ENCODE data around the gene TP53TG5. TPM values are rescaled to one million over a fixed set of nuclear protein-coding genes. Genes with fewer than 3 reads are reported as not detected.
A peak's percentile ranks its signal among the peaks of the same experiment; 100 is the strongest.

The TP53TG5 gene
- total RNA-seq, 6 experiments from 2014 or later: not detected

DNA sequence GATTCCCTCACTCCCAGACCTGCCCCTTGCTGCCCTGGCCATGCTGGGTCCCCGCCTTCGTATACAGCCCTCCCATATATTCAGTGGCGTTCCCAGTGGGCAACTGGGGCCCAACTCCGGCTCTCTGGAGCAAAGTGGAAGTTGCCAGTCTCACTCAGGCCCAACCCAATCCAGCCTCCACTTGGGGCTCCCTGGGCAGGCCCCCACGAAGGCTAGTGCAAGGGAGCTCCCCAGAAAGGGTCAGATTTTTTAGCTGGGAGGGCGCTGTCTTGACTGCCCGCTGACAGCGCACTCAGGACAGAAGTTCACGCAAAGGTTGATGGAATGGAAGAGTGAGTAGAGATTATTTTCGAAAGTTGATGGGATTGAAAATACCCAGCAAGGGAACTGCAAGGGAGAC is 5.9 kb downstream of the TP53TG5 start:
- no peak for DNase-seq
- H3K4me3 ChIP-seq: no peak overlapping the region
- 85% methylated on average over 6 of the region's 10 CpGs for WGBS (ENCODE audit: insufficient coverage, low coverage, low lambda C conversion rate, missing lambda C conversion rate)
- H3K9me3 ChIP-seq: no peaks in the 10 kb centered on the region
- no peak for TF ChIP-seq POLR2A (IDR thresholded peaks at IDR 0.05)
- TF ChIP-seq, protein P1, sequence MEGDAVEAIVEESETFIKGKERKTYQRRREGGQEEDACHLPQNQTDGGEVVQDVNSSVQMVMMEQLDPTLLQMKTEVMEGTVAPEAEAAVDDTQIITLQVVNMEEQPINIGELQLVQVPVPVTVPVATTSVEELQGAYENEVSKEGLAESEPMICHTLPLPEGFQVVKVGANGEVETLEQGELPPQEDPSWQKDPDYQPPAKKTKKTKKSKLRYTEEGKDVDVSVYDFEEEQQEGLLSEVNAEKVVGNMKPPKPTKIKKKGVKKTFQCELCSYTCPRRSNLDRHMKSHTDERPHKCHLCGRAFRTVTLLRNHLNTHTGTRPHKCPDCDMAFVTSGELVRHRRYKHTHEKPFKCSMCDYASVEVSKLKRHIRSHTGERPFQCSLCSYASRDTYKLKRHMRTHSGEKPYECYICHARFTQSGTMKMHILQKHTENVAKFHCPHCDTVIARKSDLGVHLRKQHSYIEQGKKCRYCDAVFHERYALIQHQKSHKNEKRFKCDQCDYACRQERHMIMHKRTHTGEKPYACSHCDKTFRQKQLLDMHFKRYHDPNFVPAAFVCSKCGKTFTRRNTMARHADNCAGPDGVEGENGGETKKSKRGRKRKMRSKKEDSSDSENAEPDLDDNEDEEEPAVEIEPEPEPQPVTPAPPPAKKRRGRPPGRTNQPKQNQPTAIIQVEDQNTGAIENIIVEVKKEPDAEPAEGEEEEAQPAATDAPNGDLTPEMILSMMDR (IDR thresholded peaks at IDR 0.05): no peak
- no peak overlapping the region for H3K27ac ChIP-seq
- intact Hi-C loops (cut with DNase I): loop anchor here (10.0 kb wide), 2 partner anchors 53 to 73 kb away; no protein-coding TSS in a partner anchor
- H3K36me3 ChIP-seq: peaks cover 0 to 8% (median 4%) of the 10 kb centered on the region in 4 donors
- no peaks in the 10 kb centered on the region for H3K27me3 ChIP-seq
- ATAC-seq: no peak
- H3K4me1 ChIP-seq: peaks cover 0 to 7% (median 3%) of the 10 kb centered on the region in 4 donors

DNA sequence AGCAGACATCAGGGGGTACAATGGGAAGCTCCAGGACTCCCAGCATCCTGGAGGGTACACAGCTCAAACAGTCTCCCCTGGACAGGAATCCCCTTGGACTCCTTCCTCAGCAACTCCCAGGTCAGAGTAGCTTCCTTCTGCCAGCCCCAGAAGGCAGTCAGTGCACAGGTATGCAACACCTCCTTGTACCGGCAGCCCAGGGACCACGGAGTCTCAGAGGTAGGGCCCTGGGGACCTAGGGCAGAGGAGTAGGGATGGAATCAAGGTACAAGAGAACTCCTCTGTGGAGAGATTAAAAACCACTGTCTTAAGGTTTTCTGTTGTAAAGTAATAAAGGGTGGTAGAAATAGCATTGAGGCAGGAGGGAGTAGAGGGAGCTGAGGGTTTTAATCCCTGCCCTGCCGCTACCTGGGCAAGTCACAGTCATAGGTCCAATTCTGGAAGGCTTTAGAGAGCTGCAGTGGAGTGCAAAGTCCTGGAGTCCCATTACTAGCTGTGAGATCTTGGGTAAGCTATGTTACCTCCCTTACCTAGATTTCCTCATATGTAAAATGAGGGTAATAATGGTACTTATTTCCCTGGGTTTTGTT is 7.5 kb downstream of the TP53TG5 start:
- intact Hi-C loops (cut with DNase I): loop anchor here (10.0 kb wide), 2 partner anchors 54 to 74 kb away; no protein-coding TSS in a partner anchor
- H3K9me3 ChIP-seq: no peaks in the 10 kb centered on the region
- WGBS (ENCODE audit: insufficient coverage, low coverage, low lambda C conversion rate, missing lambda C conversion rate): 59% methylated on average over 3 of the region's 3 CpGs
- peaks cover 0 to 23% (median 10%) of the 10 kb centered on the region in 4 donors for H3K36me3 ChIP-seq
- H3K27me3 ChIP-seq: no peaks in the 10 kb centered on the region
- ATAC-seq (no peak), DNase-seq (no peak)
- H3K27ac ChIP-seq: no peak overlapping the region
- H3K4me1 ChIP-seq: peaks cover 0 to 7% (median 3%) of the 10 kb centered on the region in 4 donors
- no peak overlapping the region for H3K4me3 ChIP-seq
- no peak for TF ChIP-seq POLR2A (IDR thresholded peaks at IDR 0.05)
- TF ChIP-seq, protein P1 (IDR thresholded peaks at IDR 0.05): no peak

DNA sequence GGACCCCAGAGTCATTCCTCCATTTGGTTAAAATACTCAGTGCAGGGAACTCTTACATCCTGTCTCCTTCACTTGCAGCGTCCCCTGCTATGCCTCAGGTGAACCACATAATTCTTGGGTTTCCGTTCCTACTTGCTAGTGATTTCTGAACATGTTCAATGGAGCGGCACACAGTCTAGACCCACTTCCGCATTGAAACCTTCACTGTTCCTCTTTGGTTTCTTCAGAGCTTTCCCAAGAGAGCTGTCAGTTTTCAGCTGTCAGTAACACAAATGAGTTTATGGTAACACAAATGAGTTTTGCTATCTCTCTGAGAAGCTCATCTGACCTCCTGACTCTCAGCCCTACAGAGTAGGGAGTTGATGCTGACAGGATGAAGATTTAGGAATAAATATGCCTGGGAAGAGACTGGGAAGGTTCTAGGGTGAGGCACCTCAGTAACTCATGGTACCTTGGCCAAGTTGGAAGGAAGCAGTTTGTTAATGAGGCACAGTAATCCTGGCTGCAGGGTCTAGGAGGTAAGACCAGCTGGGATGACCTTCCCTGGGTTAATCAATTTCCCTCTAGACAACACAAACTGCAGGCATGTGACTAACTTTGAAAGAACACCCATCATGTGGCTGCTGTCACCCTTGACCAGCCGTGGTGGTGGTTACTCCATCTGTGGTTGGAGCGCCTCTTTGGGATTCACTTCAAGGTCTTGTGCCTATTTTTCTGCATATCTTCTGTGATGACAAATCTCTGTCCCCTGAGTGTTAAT is 9.7 kb downstream of the TP53TG5 start:
- intact Hi-C loops (cut with DNase I): no loop called here
- WGBS (ENCODE audit: insufficient coverage, low coverage, low lambda C conversion rate, missing lambda C conversion rate): 33% methylated on average over 6 of the region's 6 CpGs
- Histone ChIP-seq H3K36me3 (peaks cover 0 to 29% (median 10%) of the 10 kb centered on the region in 4 donors), H3K4me3 (no peak overlapping the region), H3K27me3 (no peaks in the 10 kb centered on the region), H3K27ac (no peak overlapping the region), H3K9me3 (no peaks in the 10 kb centered on the region), H3K4me1 (peaks cover 0 to 13% (median 7%) of the 10 kb centered on the region in 4 donors)
- DNase-seq (peak in 1 of 3 donors; percentile 39), ATAC-seq (peak in 2 of 4 donors; percentile 24 to 30)
- TF ChIP-seq, protein P1 (IDR thresholded peaks at IDR 0.05): no peak
- no peak for TF ChIP-seq POLR2A (IDR thresholded peaks at IDR 0.05)

DNA sequence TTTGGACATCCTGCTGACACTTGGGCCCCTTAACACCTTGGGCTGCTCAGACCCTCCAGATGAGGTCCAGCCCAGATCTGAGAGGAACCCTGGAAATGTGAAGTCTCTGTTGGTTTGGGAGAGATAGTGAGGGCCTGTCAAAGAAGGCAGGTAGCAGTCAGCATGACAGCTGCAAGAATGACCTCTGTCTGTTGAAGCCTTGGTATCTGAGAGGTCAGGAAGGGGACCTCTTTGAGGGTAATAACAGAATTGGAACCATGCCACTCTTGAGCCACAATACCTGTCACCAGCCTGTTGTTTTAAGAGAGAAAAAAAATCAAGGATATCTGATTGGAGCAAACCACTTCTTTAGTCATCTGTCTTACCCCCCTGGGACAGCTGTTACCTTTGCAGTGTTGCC is 11.0 kb downstream of the TP53TG5 start:
- H3K27me3 ChIP-seq: no peaks in the 10 kb centered on the region
- H3K36me3 ChIP-seq: peaks cover 0 to 29% (median 10%) of the 10 kb centered on the region in 4 donors
- H3K4me1 ChIP-seq: peaks cover 0 to 13% (median 4%) of the 10 kb centered on the region in 4 donors
- ATAC-seq (no peak), DNase-seq (no peak)
- no peak overlapping the region for H3K27ac ChIP-seq
- intact Hi-C loops (cut with DNase I): no loop called here
- no peaks in the 10 kb centered on the region for H3K9me3 ChIP-seq
- TF ChIP-seq POLR2A (IDR thresholded peaks at IDR 0.05): no peak
- TF ChIP-seq, protein P1 (IDR thresholded peaks at IDR 0.05): no peak
- H3K4me3 ChIP-seq: no peak overlapping the region

All from right lobe of liver (tissue), 6 donors.